OCI-LY1 (cell line): ENCODE measurements around the gene MAP7.
"Not testable (repeated sequence)": the region's sequence is repeated elsewhere in the genome, so short reads cannot be mapped to it uniquely, and the experiment has no call there.

Source experiments
- EZH2 ChIP-seq: fragments of 200-600 bp; sonication (generic), shearing (Covaris generic); IDR thresholded peaks from 2 replicates; pipeline ENCODE4 v1.8.0; 2017; ENCODE audit warnings: borderline replicate concordance, mixed run types, mild to moderate bottlenecking, antibody characterized with exemption, low read length, moderate library complexity, mixed read lengths
- TF ChIP-seq, protein P1 (sequence below): fragments of 200-600 bp; sonication (generic), shearing (Covaris generic); IDR thresholded peaks from 2 replicates; pipeline ENCODE4 v1.5.1; 2017; ENCODE audit warnings: mild to moderate bottlenecking, antibody characterized with exemption, low read length, moderate library complexity, mixed read lengths

GRCh38 chr6:136489689-136490033 is 60.6 kb downstream of the MAP7 start:
- TF ChIP-seq, protein P1, sequence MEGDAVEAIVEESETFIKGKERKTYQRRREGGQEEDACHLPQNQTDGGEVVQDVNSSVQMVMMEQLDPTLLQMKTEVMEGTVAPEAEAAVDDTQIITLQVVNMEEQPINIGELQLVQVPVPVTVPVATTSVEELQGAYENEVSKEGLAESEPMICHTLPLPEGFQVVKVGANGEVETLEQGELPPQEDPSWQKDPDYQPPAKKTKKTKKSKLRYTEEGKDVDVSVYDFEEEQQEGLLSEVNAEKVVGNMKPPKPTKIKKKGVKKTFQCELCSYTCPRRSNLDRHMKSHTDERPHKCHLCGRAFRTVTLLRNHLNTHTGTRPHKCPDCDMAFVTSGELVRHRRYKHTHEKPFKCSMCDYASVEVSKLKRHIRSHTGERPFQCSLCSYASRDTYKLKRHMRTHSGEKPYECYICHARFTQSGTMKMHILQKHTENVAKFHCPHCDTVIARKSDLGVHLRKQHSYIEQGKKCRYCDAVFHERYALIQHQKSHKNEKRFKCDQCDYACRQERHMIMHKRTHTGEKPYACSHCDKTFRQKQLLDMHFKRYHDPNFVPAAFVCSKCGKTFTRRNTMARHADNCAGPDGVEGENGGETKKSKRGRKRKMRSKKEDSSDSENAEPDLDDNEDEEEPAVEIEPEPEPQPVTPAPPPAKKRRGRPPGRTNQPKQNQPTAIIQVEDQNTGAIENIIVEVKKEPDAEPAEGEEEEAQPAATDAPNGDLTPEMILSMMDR, result not testable (repeated sequence)
- TF ChIP-seq EZH2, result not testable (repeated sequence)
